ENCODE measurements around the gene MARCKS. TPM values are rescaled to one million over a fixed set of nuclear protein-coding genes. Genes with fewer than 3 reads are reported as not detected.
"Not testable (repeated sequence)": the region's sequence is repeated elsewhere in the genome, so short reads cannot be mapped to it uniquely, and the experiment has no call there.

MARCKS gene
- total RNA-seq, 1 experiment from 2014 or later: 215 TPM

DNA sequence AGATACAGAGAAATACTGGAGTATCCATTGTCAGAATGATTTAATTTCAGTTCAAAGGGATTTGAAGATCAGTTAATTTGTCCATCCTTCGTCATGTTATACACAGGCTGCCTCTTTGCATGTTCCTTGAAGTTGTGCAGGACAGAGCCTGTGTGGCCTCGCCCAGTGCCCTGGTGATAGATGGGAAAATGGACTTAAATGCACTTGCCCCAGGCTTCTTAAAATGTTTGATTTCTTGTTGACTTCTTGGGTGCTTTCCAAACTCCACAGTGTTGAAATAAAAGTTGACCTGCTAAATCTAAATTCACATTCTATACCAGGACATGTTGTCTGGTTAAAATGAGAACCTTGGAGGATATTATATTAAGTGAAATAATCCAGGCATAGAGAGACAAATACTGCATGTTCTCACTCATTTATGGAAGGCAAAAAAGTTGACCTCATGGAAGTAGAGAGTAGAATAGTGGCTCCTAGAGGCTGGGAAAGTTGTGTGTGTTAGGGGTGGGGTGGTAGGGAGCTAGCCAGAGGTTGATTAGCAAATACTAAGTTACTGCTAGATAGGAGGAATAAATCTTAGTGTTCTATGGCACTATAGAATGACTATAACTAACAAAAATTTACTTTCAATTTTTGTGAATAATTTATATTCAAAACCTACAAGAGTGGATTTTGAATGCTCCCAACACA lies 25.3 kb downstream of the MARCKS start:
- no peak for DNase-seq (ENCODE audit: low read depth)

DNA sequence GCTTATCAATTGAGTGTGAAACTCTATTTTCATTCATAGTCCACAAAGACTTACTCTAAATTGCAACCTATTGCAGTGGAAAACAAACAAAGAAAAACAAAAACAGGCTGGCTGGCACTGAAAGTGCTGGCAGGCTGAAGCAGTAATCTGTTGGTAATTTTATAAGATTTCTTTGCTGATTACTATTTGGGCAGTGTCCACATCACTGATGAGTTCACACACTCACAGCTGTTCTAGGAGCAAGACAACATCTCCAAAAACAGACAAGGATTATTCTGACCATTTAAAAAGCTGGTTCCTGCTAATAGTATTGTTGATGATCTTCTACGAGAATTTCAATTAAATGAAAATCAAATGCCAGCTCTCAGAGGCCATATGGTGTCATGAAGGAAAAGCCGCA lies 26.9 kb downstream of the MARCKS start:
- DNase-seq (ENCODE audit: low read depth): no peak

DNA sequence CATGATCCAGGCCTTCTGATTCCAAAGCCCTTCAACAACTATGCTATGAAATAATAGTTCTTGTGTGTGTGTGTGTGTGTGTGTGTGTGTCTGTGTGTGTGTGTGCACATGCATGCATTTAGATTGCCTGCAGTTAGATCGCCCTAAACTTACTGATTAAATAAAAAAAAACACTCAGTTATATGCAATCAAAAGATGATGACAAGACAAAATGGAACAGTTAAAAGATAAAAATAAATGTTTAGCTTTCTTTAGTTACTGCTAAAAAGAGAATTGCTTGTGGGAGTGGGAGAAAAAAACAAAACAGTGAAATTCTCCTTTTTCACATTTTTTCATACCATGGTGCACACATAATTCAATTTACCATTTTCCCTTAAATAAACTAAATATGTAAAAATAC lies 29.4 kb downstream of the MARCKS start:
- no peak for DNase-seq (ENCODE audit: low read depth)

DNA sequence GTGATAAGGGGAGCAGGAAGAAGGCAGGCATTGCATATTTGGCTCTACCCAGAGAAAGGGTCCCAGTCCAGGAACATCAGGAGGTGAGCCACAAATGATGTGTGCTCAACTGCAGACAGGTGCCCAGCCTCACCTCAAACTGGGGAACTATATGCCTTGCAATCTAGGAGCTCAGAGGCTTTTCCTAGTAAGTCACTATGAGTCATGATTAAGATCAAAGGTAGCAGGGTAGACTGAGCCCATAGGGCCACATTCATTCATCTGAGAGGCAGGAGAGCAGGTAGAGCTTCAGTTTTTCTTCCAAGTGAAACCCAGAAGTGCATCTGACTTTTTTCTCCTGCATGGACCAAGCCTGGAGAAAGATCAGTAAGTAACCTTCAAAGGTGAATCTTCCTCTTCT lies 31.3 kb downstream of the MARCKS start:
- no peak for DNase-seq (ENCODE audit: low read depth)

DNA sequence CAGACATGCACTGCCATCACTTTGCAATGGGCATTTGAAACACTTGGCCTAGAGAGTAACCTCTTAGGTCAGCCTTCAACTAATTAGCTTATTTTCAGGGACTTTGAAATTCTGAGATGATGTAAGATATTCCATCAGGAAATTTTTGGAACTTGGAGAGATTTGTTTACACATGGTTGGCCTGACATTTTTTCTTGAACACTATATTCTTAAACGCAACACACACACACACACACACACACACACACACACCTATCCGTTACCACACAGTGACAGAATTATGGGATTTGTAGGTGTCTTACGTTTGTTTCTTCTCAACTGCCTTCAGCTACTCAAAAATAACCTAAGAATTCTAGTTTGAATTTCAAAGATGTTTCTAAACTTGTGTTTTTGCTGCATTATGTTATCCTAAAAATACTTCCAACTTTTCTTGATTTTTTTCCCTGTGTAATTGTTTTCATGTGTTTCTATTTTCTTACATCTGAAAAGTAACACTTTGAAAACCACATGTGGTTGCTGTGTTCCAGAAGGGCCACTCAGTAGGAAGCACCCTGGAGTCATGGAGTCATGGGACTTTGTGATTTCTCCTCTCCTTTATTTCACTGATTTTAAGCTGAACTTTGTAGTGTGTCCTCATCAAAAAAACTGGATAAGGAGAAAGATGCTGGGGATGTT lies 31.9 kb downstream of the MARCKS start:
- DNase-seq (ENCODE audit: low read depth): no peak

DNA sequence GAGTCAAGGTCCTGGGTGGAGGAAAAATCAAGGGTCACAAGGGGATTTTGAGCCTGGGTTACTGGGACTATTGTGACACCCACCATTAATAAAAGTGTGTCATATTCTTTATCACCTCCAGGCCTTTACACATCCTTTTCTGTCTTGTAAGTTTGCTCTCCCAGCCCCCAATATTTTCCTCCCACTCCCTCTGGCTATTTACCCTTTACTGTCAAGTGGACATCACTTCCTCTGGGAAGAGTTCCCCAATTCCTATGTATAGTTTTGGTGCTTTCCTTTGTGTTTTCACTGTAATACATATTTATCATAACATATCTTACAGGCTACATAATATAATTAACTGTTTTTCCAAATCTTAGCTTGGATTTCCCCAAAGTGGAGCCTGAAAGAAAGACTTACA lies 36.3 kb downstream of the MARCKS start:
- no peak for DNase-seq (ENCODE audit: low read depth)

DNA sequence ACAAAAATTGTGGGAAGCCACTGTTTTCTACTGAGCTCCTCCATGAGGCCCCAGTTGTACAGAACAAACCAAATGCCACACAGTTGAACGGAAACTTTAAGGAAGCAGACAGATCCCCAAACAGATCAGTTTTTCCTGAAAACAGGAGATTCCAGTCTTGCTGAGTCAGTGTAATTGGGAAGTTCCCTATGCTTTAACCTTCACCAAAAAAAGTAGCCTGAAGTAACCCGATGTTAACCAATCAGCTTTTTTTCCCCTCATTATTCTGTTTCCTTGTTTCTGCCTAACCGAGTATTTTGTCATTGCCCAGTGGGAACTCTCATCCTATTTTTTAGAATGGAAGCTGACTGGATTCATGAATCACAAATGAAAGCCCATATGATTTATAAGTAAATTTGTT lies 36.7 kb downstream of the MARCKS start:
- no peak for DNase-seq (ENCODE audit: low read depth)

DNA sequence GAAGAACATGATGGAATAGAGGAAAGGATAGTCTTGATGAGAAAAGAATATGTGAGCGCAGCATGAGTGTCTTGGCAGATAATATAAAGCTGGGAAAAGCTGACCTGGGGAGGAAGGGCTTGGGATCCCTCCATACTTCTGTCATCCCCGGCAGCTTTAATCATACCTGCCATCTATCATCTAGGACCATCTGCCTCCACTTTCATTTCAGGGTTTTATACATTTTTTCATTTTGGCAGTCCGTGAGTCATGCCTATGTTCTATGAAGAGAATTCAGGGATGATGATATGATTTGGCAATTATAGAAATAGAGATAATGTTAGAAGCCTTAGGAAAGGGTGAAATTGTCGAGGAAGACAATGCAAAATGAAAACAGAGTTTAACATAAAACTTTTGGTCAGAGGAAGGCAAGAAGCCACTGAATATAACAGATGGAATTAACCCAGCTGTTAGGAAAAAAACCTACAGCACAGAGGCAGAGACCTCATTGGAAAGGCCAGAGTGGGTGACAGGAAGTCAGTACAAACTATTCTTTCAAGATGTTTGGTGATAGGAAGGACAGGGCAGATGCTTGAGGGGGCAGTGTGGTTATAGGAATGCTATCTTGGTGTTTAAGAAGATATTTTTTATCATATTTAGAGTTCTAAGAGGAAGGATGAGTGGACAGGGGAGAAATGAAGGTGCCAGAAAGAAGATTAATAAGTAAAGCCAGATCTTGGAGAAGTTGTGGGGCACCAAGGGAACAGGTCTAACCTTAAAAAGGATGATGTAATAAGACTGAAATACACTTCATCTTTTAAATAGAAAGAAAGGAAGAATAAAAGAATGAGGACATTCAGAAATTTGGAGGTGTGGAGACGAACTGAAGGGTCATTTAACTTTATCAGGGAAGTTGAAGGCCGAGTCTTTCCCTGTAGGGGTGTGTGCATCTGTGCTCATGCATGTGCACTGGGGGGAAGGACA lies 37.8 kb downstream of the MARCKS start:
- no peak for DNase-seq (ENCODE audit: low read depth)

DNA sequence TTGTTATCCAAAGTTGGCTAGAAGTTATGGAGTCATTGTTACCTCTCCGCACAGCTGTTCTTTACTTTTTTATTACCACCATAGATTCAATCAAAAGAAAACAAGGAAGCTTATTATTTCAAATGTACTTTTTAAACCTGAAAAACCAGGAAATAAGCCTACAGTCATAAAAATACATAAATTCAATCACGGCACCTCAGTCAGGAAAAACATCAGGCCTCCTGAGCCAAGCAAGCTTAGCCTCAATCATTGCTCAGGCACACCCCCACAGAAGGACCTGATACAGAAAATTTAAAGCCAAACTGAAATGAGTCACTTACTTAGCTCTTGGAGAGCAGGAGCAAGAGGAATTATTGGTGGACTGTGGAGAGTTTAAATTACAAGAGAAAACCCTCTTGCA lies 44.3 kb downstream of the MARCKS start:
- no peak for DNase-seq (ENCODE audit: low read depth)

DNA sequence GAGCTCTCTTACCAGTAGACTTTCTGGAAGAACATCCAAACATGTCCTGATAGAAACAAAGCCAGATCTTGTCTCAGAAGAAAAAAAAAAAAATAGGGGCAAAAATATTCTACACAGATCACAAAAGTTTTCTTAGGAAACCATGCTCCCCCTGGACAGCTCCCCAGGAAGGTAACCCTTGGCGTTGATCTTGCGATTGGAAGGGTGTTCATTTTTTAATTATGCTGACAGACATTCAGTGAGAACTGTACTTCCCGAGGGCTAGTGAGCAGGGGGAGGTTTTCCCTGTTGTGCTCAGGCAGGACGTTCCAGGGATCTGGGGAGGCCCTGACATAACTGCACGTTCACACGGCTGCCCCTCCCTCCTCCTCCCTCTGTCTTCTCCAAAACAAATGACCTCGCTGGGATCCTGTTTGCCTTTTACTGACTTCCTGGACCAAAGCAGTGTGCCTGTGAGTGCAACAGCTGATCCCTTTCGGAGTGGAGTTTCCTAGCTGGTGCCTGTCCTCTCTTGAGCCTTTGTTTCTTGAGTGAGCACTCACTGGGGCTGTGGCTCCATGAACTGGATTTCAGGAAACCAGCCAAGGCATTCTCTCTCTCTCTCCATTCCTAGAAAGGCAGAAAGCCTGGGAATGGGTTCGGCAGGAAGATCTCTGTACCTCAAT lies 46.7 kb downstream of the MARCKS start:
- peak; percentile 11 for DNase-seq (ENCODE audit: low read depth)

DNA sequence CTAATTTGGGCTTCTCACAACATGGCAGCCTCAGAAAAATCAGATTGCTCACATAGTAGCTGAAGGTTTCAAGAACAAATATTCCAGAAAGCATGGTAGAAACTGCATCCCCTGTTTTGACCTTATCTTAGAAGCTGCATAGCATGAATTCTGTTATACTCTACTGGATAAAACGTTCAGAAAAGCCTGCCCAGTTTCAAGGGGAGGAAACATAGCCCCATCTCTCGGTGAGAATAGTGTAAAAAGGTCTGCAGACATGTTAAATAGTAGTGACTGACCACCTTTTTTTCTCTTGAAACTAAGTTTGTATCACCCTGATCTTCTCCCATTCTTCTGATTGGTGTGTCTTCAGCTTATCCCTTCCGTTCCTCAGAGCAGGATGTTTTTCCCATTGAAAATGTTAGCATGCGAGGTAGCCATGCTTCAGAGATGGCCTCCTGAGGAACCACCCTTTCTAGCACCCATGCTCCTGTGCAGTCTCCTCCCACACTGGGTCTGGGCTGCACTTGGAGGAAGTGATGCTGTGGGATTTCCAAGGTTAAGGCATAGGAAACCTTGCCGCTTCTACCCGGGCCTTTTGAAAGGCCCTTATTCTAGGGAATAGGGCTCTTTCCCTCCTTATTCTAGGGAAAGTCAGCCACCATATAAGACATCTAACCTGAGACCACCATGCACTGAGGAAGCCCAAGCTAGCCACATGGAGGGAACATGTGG lies 50.1 kb downstream of the MARCKS start:
- no peak for DNase-seq (ENCODE audit: low read depth)

DNA sequence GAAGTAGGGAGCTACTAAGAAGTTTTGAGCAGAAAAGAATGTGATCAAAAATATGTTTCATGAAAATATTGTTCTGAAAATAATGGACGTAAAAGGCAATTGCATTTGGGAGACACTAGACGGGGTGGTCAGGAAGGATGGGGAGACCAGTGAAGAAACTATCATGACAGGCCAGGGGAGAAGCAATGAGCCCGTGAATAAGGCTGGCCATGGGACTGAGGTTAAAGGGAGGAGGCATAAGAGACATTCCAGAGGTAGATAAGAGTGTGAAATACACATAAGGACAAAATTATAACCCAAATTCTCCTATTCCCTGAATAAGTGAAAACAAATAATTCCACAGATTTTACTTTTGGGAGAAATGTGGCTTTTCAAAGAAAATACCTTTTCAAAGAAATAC lies 51.7 kb downstream of the MARCKS start:
- DNase-seq (ENCODE audit: low read depth): no peak

DNA sequence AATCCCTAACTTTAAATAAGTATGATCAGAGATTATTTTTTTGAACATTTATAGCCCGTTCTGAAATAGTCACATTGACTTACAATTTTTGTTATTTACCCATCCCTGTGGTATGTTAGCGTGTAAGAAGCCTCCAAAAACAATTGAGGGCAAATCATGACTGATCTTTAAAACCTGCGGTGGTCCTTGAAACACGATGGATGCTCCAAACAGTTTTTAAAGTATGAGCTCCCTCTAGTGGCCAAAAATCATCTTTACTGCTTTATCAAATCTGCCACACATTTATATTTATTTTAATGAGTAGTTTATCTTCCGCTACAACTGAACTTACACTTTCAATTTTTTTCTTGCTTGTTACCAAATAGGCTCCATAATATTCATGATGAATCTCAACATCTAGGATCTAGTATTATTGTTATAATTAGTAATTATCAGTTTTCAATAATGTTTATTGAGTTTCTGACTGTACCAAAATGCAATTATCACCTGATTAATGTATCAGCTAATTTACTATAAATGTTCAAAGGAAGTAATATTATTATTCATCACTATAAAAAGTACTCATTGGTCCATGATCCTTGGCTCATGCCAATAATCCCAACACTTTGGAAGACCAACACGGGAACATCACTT lies 52.2 kb downstream of the MARCKS start:
- peak; percentile 48 for DNase-seq (ENCODE audit: low read depth)

DNA sequence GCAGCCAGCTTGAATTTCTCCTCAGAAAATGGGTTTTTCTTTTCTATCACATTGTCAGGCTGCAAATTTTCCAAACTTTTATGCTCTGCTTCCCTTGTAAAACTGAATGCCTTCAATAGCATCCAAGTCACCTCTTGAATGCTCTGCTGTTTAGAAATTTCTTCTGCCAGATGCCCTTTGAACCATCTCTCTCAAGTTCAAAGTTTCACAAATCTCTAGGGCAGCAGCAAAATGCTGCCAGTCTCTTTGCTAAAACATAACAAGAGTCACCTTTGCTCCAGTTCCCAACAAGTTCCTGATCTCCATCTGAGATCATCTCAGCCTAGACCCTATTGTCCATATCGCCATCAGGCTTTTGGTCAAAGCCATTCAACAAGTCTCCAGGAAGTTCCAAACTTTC lies 53.1 kb downstream of the MARCKS start:
- DNase-seq (ENCODE audit: low read depth): not testable (repeated sequence)

Other genes with a start within 250 kb of the MARCKS start
- gene HDAC2, start 113.8 kb downstream of the MARCKS start, total RNA-seq (2014; rRNA removed; shearing (Covaris generic)): 88.5 and 89.5 TPM in 2 replicates

Measured in Daoy (cell line).